Astrocyte (in vitro differentiated cells and primary cell): ENCODE measurements around the gene NDUFS7. TPM values are rescaled to one million over a fixed set of nuclear protein-coding genes. Genes with fewer than 3 reads are reported as not detected.

Source experiments
- DNase-seq: peaks from one replicate; pipeline ENCODE4 v3.0.0-alpha.2; 2010; ENCODE audit warnings: low read depth
- FAIRE-seq: peaks from 2 replicates; lab custom pipeline; 2011; peaks lifted over from hg19 to GRCh38; lab: Jason Lieb, UNC
- H2AFZ ChIP-seq: 2 replicates; pipeline ENCODE4 v1.6.0; 2012; ENCODE audit warnings: low read depth, low read length, inconsistent platforms
- H3K27ac ChIP-seq: 2 replicates; pipeline ENCODE4 v1.5.1; 2011; ENCODE audit warnings: low read depth, low read length, inconsistent platforms
- H3K27me3 ChIP-seq: 2 replicates; pipeline ENCODE4 v1.6.0; 2011; ENCODE audit warnings: low read length, inconsistent platforms; ENCODE audit not compliant: insufficient read depth
- H3K36me3 ChIP-seq: 2 replicates; pipeline ENCODE4 v1.5.1; 2011; ENCODE audit warnings: low read length, inconsistent platforms; ENCODE audit not compliant: insufficient read depth
- H3K4me1 ChIP-seq: 2 replicates; pipeline ENCODE4 v1.5.1; 2011; ENCODE audit warnings: low read length, inconsistent platforms; ENCODE audit not compliant: insufficient read depth
- H3K4me2 ChIP-seq: 2 replicates; pipeline ENCODE4 v1.6.0; 2012; ENCODE audit warnings: low read length, inconsistent platforms
- H3K4me3 ChIP-seq: 2 replicates; pipeline ENCODE4 v1.5.1; 2011; ENCODE audit warnings: low read depth, mild to moderate bottlenecking, low read length, inconsistent platforms; ENCODE audit not compliant: insufficient read depth
- H3K79me2 ChIP-seq: 2 replicates; pipeline ENCODE4 v1.6.0; 2012; ENCODE audit warnings: mild to moderate bottlenecking, low read length, inconsistent platforms; ENCODE audit not compliant: insufficient read depth
- H3K9ac ChIP-seq: 2 replicates; pipeline ENCODE4 v1.6.0; 2012; ENCODE audit warnings: mild to moderate bottlenecking, low read length, inconsistent platforms
- H3K9me3 ChIP-seq: 2 replicates; pipeline ENCODE4 v1.5.1; 2012; ENCODE audit warnings: low read depth, mild to moderate bottlenecking, low read length, inconsistent platforms; ENCODE audit not compliant: insufficient read depth
- H4K20me1 ChIP-seq: 2 replicates; pipeline ENCODE4 v1.6.0; 2012; ENCODE audit warnings: low read length, inconsistent platforms; ENCODE audit not compliant: insufficient read depth
- H3K27ac Mint-ChIP-seq: one replicate; pipeline ENCODE4 v1.8.0; 2021; ENCODE audit warnings: mild to moderate bottlenecking, mixed read lengths; ENCODE audit not compliant: unreplicated experiment
- H3K27me3 Mint-ChIP-seq: one replicate; pipeline ENCODE4 v1.8.0; 2021; ENCODE audit warnings: low read depth, mixed read lengths; ENCODE audit not compliant: unreplicated experiment
- H3K36me3 Mint-ChIP-seq: one replicate; pipeline ENCODE4 v1.8.0; 2021; ENCODE audit warnings: low read depth, mixed read lengths; ENCODE audit not compliant: unreplicated experiment
- H3K4me1 Mint-ChIP-seq: one replicate; pipeline ENCODE4 v1.8.0; 2021; ENCODE audit warnings: low read depth, mixed read lengths; ENCODE audit not compliant: unreplicated experiment
- H3K4me3 Mint-ChIP-seq: one replicate; pipeline ENCODE4 v1.8.0; 2021; ENCODE audit warnings: mild to moderate bottlenecking, moderate library complexity, mixed read lengths; ENCODE audit not compliant: unreplicated experiment
- H3K9me3 Mint-ChIP-seq: one replicate; pipeline ENCODE4 v1.8.0; 2021; ENCODE audit warnings: mild to moderate bottlenecking, mixed read lengths; ENCODE audit not compliant: unreplicated experiment
- EZH2 ChIP-seq: IDR thresholded peaks from 2 replicates; pipeline ENCODE4 v1.6.1; 2012; ENCODE audit warnings: mild to moderate bottlenecking, low read length, inconsistent platforms; ENCODE audit not compliant: insufficient read depth
- total RNA-seq: library from RNA; stranded (reverse); gene quantifications from 2 replicates; pipeline ENCODE4 v1.2.1, GENCODE V29; 2021
- TF ChIP-seq, protein P1 (sequence below): IDR thresholded peaks from 2 replicates; pipeline ENCODE4 v1.5.1; 2011; ENCODE audit warnings: low read depth, mild to moderate bottlenecking, inconsistent platforms, low read length, moderate library complexity; ENCODE audit not compliant: insufficient read depth

Gene NDUFS7
- total RNA-seq, 1 donor from 2014 or later, result 64.0 TPM

DNA sequence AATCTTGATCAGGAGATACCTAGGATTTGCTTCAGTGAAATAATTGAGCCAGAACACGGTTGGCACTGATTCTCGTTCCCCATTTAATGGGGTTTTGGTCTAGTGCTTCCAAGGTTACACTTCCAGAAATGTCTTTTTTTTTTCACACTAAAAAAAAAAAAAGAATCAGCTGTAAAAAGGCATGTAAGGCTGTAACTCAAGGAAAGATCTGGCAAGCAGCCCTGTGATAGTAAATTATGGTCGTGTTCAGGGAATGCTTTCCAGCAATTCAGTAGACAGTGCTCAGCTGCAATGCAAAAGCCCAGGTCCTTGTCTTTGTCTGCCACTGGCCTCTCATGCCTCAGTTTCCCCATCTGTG, 27.2 kb upstream of the NDUFS7 start:
- Mint-ChIP-seq H3K27me3 (no peaks in the 10 kb centered on the region), H3K4me1 (peaks cover 15% of the 10 kb centered on the region), H3K36me3 (peaks cover 8% of the 10 kb centered on the region), H3K27ac (no peak overlapping the region), H3K9me3 (no peaks in the 10 kb centered on the region), H3K4me3 (peak overlapping the region; percentile 93)
- FAIRE-seq, result no peak
- H3K27ac ChIP-seq, result no peak overlapping the region
- TF ChIP-seq EZH2, result no peak
- TF ChIP-seq, protein P1, sequence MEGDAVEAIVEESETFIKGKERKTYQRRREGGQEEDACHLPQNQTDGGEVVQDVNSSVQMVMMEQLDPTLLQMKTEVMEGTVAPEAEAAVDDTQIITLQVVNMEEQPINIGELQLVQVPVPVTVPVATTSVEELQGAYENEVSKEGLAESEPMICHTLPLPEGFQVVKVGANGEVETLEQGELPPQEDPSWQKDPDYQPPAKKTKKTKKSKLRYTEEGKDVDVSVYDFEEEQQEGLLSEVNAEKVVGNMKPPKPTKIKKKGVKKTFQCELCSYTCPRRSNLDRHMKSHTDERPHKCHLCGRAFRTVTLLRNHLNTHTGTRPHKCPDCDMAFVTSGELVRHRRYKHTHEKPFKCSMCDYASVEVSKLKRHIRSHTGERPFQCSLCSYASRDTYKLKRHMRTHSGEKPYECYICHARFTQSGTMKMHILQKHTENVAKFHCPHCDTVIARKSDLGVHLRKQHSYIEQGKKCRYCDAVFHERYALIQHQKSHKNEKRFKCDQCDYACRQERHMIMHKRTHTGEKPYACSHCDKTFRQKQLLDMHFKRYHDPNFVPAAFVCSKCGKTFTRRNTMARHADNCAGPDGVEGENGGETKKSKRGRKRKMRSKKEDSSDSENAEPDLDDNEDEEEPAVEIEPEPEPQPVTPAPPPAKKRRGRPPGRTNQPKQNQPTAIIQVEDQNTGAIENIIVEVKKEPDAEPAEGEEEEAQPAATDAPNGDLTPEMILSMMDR, result no peak
- no peak overlapping the region for H2AFZ ChIP-seq
- peaks cover 16% of the 10 kb centered on the region for H4K20me1 ChIP-seq
- peaks cover 18% of the 10 kb centered on the region for H3K36me3 ChIP-seq
- peak; percentile 47 for DNase-seq
- no peaks in the 10 kb centered on the region for H3K9me3 ChIP-seq
- H3K27me3 ChIP-seq, result no peaks in the 10 kb centered on the region
- peaks cover 41% of the 10 kb centered on the region for H3K4me1 ChIP-seq
- peak overlapping the region; percentile 68 for H3K4me3 ChIP-seq
- peaks cover 29% of the 10 kb centered on the region for H3K79me2 ChIP-seq
- H3K4me2 ChIP-seq, result peak overlapping the region; percentile 98
- H3K9ac ChIP-seq, result peak overlapping the region; percentile 87

DNA sequence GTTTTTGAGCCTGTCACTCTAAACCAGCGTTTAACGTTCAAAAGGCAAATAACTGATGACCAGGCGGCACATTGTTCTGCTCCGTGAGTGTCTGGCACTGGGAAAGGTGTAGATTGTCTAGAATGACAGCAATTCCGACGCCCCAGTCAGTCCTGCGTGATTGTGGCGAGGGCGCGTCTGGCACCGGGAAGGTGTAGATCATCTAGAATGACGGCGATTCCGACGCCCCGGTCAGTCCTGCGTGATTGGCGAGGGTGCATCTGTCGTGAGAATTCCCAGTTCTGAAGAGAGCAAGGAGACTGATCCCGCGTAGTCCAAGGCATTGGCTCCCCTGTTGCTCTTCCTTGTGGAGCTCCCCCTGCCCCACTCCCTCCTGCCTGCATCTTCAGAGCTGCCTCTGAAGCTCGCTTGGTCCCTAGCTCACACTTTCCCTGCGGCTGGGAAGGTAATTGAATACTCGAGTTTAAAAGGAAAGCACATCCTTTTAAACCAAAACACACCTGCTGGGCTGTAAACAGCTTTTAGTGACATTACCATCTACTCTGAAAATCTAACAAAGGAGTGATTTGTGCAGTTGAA, 26.1 kb upstream of the NDUFS7 start:
- H3K4me3 Mint-ChIP-seq, result no peak overlapping the region
- peaks cover 11% of the 10 kb centered on the region for H3K36me3 Mint-ChIP-seq
- no peak overlapping the region for H3K27ac ChIP-seq
- H3K27ac Mint-ChIP-seq, result no peak overlapping the region
- peaks cover 32% of the 10 kb centered on the region for H3K79me2 ChIP-seq
- H3K4me1 Mint-ChIP-seq, result peaks cover 21% of the 10 kb centered on the region
- no peaks in the 10 kb centered on the region for H3K27me3 Mint-ChIP-seq
- H2AFZ ChIP-seq, result no peak overlapping the region
- TF ChIP-seq, protein P1, result no peak
- no peak for TF ChIP-seq EZH2
- DNase-seq, result no peak
- no peak overlapping the region for H3K9ac ChIP-seq
- H4K20me1 ChIP-seq, result peaks cover 16% of the 10 kb centered on the region
- peaks cover 20% of the 10 kb centered on the region for H3K36me3 ChIP-seq
- no peaks in the 10 kb centered on the region for H3K9me3 Mint-ChIP-seq
- peaks cover 52% of the 10 kb centered on the region for H3K4me1 ChIP-seq
- no peak overlapping the region for H3K4me2 ChIP-seq
- H3K4me3 ChIP-seq, result no peak overlapping the region
- no peaks in the 10 kb centered on the region for H3K9me3 ChIP-seq
- no peak for FAIRE-seq
- H3K27me3 ChIP-seq, result no peaks in the 10 kb centered on the region

DNA sequence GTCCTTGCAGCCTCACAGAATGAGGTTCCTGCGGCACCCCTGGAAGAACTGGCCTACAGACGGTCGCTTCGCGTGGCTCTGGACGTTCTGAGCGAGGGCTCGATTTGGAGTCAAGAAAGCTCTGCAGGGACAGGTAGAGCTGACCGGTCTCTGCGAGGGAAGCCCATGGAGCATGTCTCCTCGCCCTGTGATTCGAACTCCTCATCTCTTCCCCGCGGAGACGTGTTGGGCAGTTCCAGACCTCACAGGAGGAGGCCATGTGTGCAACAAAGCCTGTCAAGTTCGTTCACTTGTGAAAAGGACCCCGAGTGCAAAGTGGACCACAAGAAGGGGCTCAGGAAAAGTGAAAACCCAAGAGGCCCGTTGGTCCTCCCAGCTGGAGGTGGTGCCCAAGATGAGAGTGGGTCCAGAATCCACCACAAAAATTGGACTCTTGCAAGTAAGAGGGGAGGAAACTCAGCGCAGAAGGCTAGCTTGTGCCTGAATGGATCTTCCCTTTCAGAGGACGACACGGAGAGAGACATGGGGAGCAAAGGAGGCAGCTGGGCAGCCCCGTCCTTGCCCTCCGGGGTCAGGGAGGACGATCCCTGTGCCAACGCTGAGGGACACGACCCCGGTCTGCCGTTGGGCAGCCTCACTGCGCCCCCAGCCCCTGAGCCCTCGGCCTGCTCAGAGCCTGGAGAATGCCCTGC, 23.4 kb upstream of the NDUFS7 start:
- peak overlapping the region; percentile 86 for H3K27ac Mint-ChIP-seq
- Histone ChIP-seq H3K9me3 (no peaks in the 10 kb centered on the region), H3K4me3 (peak overlapping the region; percentile 9), H3K27ac (peak overlapping the region; percentile 91), H3K36me3 (peaks cover 27% of the 10 kb centered on the region), H3K4me1 (peaks cover 53% of the 10 kb centered on the region), H3K79me2 (peaks cover 46% of the 10 kb centered on the region), H3K4me2 (peak overlapping the region; percentile 89), H2AFZ (peak overlapping the region; percentile 22), H4K20me1 (peaks cover 19% of the 10 kb centered on the region), H3K9ac (peak overlapping the region; percentile 81), H3K27me3 (no peaks in the 10 kb centered on the region)
- FAIRE-seq (no peak), DNase-seq (no peak)
- peaks cover 21% of the 10 kb centered on the region for H3K4me1 Mint-ChIP-seq
- peaks cover 15% of the 10 kb centered on the region for H3K36me3 Mint-ChIP-seq
- no peaks in the 10 kb centered on the region for H3K9me3 Mint-ChIP-seq
- peak overlapping the region; percentile 40 for H3K4me3 Mint-ChIP-seq
- H3K27me3 Mint-ChIP-seq, result no peaks in the 10 kb centered on the region
- no peak for TF ChIP-seq EZH2
- TF ChIP-seq, protein P1, result no peak
